SHP77 treated with DMSO at 0.1 percent for 48 hours (cell line): ENCODE data around the gene TPRKB.
"Not testable (repeated sequence)": the region's sequence is repeated elsewhere in the genome, so short reads cannot be mapped to it uniquely, and the experiment has no call there.

Experiments used
- DNase-seq: peaks from one replicate; lab custom pipeline; 2025; lab: John Stamatoyannopoulos, UW

TPRKB gene

DNA sequence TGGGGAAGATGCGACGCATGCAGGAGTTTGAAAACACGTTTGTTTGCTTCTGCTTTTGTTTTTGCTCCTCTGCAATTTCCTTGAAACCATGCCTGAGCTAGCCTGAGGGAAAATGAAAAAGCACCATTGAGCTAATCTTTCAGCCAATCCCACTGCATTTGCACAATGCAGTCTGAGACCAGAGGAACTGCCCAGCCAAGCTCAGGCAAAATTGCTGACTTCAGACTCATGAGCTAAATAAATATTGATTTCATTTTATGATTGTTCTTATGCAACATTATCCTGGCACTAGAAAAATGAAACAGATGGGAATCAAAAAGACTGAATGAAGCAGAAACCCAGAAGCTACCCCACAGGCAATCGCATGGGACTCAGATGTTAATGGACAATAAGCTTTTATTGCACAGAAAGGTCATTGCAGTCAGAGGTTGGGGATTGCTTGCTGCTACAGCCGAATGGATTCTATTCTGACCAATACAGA, 37.0 kb downstream of the TPRKB start:
- DNase-seq: no peak

GRCh38 chr2:73699437-73699836, 37.7 kb downstream of the TPRKB start:
- DNase-seq: no peak

DNA sequence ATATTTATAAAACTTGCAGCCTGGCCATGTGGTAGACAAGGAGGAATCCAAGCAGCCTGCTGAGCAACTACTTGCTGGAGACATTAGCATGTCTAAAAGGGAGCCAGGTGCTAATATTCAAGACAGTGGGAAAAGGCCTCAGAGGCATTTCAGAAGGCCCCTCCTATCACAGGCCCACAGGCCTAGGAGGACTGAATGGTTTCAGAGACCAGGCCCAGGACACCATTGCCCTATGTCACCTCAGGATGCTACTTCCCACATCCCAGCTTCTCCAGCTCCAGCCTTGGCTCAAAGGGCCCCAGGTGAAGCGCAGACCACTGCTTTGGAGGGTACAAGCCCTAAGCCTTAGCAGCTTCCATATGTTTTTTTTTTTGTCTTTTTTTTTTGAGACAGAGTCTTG, 39.0 kb downstream of the TPRKB start:
- DNase-seq: no peak

DNA sequence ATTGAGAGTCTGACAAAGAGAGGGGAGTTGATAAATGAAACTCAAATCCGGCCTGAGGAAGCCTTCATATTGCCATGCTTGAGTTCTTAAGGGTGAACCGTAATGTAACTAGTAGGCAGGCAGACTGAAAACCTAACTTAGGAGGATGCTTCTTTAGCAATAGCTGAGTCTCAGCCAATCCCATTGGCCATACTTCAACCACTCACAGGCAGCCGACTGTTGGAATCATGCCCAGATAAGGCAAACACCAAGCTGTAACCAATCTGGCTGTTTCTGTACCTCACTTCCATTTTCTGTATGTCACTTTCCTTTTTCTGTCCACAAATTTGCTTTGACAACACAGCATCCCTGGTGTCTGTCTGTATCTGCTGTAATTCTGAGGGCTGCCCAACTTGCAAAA, 39.5 kb downstream of the TPRKB start:
- DNase-seq: no peak

DNA sequence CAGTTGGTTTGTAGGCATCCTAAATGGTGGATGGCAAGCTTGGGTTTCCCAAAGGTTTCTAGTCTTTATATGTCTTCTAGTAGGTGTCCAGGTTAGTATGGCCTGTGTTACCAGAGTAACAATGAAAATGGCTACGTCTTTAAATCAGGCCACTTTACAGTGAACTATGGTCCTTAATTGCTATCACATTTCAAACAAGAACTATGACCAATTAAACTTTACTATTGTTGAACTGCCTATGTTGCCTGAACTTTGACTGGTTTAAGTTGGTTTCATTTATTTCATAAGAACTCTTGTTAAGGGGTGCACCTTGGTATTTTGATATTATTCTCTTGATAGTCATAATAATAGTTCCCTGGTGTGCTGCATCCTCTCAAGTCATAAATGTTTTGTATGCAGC, 40.2 kb downstream of the TPRKB start:
- DNase-seq: not testable (repeated sequence)

- DNase-seq: not testable (repeated sequence)
These were observed 40.6 kb downstream of the TPRKB start for GRCh38 chr2:73696521-73696920.

- peak; percentile 14 for DNase-seq
These were observed 46.6 kb downstream of the TPRKB start for GRCh38 chr2:73690372-73691088.

DNA sequence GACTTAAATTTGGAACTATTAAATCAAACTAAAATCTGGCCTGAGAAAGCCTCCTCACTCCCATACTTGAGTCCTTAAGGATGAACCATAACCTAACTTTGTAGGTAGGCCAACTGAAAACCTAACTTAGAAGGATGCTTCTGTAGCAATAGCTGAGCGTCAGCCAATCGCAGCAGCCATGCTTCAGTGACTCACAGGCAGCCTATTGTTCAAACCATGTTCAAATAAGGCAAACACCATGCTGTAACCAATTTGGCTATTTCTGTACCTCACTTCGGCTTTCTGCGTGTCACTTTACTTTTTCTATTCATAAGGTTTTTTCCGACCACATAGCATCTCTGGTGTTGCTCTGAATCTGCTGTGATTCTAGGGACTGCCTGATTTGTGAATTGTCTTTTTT, 48.7 kb downstream of the TPRKB start:
- not testable (repeated sequence) for DNase-seq

GRCh38 chr2:73685764-73686438, 51.2 kb downstream of the TPRKB start:
- no peak for DNase-seq

DNA sequence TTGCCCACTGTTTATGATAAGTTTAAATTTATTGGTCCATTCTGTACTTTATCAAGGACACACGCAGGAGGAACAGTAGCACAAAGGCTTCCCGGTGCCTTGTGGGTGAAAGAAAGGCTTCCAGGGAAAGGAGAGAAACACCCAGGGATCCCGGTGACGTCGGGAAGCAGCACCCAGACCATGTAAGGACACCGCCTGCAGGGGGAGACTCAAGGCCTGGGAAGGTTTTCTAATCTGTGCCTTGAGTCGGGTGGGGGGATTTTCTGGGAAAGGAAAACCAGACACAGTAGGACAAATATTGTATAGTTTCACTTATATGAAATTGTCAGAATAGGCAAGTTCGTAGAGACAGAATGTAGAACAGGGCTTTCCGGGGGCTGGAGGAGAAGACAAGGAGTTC, 52.2 kb downstream of the TPRKB start:
- not testable (repeated sequence) for DNase-seq

DNA sequence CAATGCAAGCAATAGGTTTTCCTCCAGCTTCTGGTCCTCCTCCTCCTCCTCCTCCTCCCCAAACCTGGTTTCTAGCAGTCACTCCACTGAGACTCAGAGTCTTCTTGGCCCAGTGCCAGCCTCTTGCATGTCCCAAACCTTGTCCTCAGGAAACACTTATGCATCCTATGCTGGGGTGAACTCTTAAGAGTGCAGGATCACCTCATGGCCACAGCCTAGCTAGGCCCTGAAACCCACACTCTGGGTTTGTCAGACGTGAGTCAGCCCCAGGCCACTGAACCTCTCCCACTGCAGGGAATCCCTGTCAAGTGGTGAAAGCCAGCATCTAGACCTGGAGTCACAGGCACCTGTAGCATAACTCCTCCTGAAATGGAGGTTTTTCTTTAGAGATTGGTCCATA, 52.8 kb downstream of the TPRKB start:
- DNase-seq: not testable (repeated sequence)

GRCh38 chr2:73679951-73680571, 57.1 kb downstream of the TPRKB start:
- not testable (repeated sequence) for DNase-seq
